ENCODE results near the gene ASIC2.

Gene ASIC2

GRCh38 chr17:33280162-33280943 is 12.7 kb downstream of the ASIC2 start:
- DNase-seq (ENCODE audit: low read depth): no peak
- TF ChIP-seq CTCF (IDR thresholded peaks at IDR 0.05; ENCODE audit: insufficient read depth, low read depth, low read length, missing control alignments): no peak
- H3K4me3 ChIP-seq (ENCODE audit: low read length): no peak overlapping the region

GRCh38 chr17:33277436-33278100 is 15.5 kb downstream of the ASIC2 start:
- no peak for TF ChIP-seq CTCF (IDR thresholded peaks at IDR 0.05; ENCODE audit: insufficient read depth, low read depth, low read length, missing control alignments)
- H3K4me3 ChIP-seq (ENCODE audit: low read length): no peak overlapping the region
- DNase-seq (ENCODE audit: low read depth): no peak

- H3K4me3 ChIP-seq (ENCODE audit: low read length): no peak overlapping the region
- no peak for DNase-seq (ENCODE audit: low read depth)
- no peak for TF ChIP-seq CTCF (IDR thresholded peaks at IDR 0.05; ENCODE audit: insufficient read depth, low read depth, low read length, missing control alignments)
Observed at GRCh38 chr17:33273743-33274410, 19.2 kb downstream of the ASIC2 start.

GRCh38 chr17:33273271-33273670 is 19.8 kb downstream of the ASIC2 start:
- no peak for TF ChIP-seq CTCF (IDR thresholded peaks at IDR 0.05; ENCODE audit: insufficient read depth, low read depth, low read length, missing control alignments)
- no peak overlapping the region for H3K4me3 ChIP-seq (ENCODE audit: low read length)

GRCh38 chr17:33272438-33272837 is 20.7 kb downstream of the ASIC2 start:
- H3K4me3 ChIP-seq (ENCODE audit: low read length): no peak overlapping the region
- no peak for DNase-seq (ENCODE audit: low read depth)
- TF ChIP-seq CTCF (IDR thresholded peaks at IDR 0.05; ENCODE audit: insufficient read depth, low read depth, low read length, missing control alignments): no peak

More at GRCh38 chr17:33273271-33273670, 19.8 kb downstream of the ASIC2 start:
- no peak for DNase-seq (ENCODE audit: low read depth)

- no peak overlapping the region for H3K4me3 ChIP-seq (ENCODE audit: low read length)
- no peak for DNase-seq (ENCODE audit: low read depth)
- TF ChIP-seq CTCF (IDR thresholded peaks at IDR 0.05; ENCODE audit: insufficient read depth, low read depth, low read length, missing control alignments): no peak
Observed at GRCh38 chr17:33269337-33270060, 23.6 kb downstream of the ASIC2 start.
